ENCODE data around the gene CRMP1.

CRMP1 gene

GRCh38 chr4:5801696-5802095, 91.2 kb downstream of the CRMP1 start:
- TF ChIP-seq CTCF (conservative IDR thresholded peaks at IDR 0.05; ENCODE audit: low read length), result no peak
- TF ChIP-seq EZH2phosphoT487 (IDR thresholded peaks at IDR 0.05; ENCODE audit: borderline replicate concordance), result no peak
- H3K9ac ChIP-seq (ENCODE audit: low read depth, low read length, poor library complexity, severe bottlenecking), result no peak overlapping the region
- H3K79me2 ChIP-seq (ENCODE audit: insufficient read depth, low read length), result no peaks in the 10 kb centered on the region
- no peaks in the 10 kb centered on the region for H3K36me3 ChIP-seq (ENCODE audit: insufficient read depth, low read length)
- no peaks in the 10 kb centered on the region; the same call in 1 of the 2 replicates for H3K9me3 ChIP-seq (ENCODE audit: insufficient read depth, low read depth, low read length)
- no peaks in the 10 kb centered on the region for H3F3A ChIP-seq (ENCODE audit: low read depth)
- H2AFZ ChIP-seq (ENCODE audit: low read length), result no peak overlapping the region
- no peaks in the 10 kb centered on the region for H3K4me1 ChIP-seq (ENCODE audit: insufficient read depth, low read length, poor library complexity, severe bottlenecking)
- H3K4me3 ChIP-seq (ENCODE audit: low read length, poor library complexity, severe bottlenecking), result no peak overlapping the region
- no peaks in the 10 kb centered on the region for H4K20me1 ChIP-seq (ENCODE audit: insufficient read depth, low read length, poor library complexity, severe bottlenecking)
- no peaks in the 10 kb centered on the region for H3K9me2 ChIP-seq (replicated peaks; ENCODE audit: low read depth, low read length)
- H3K27me3 ChIP-seq (ENCODE audit: insufficient read depth, low read length, poor library complexity, severe bottlenecking), result no peaks in the 10 kb centered on the region
- no peak overlapping the region for H3K4me2 ChIP-seq (ENCODE audit: low read depth, low read length, poor library complexity, severe bottlenecking)

DNA sequence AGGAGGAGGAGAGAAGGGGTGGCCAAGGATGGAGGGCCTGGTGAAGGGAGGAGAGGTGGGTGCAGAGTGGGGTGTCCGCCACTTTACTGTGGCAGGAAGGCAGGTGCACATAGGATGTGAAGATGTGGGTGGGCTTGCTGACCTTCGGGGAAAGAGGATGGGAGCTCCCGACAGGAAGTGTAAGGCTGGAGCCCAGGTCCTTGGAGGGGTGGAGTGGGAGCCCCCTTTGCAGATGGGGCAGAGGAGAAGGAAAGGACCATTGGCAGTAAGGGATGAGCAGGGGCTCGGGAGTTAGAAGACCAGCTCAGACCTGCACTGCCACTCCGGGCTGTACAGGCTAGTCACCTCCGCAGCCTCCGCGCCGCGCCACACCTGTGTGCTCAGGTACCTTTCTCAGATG, 92.4 kb downstream of the CRMP1 start:
- Histone ChIP-seq H3K4me2 (ENCODE audit: low read depth, low read length, poor library complexity, severe bottlenecking) (no peak overlapping the region), H2AFZ (ENCODE audit: low read length) (no peak overlapping the region), H3K4me3 (ENCODE audit: low read length, poor library complexity, severe bottlenecking) (no peak overlapping the region), H3F3A (ENCODE audit: low read depth) (no peaks in the 10 kb centered on the region), H3K9me2 (replicated peaks; ENCODE audit: low read depth, low read length) (no peaks in the 10 kb centered on the region), H3K79me2 (ENCODE audit: insufficient read depth, low read length) (no peaks in the 10 kb centered on the region), H3K9ac (ENCODE audit: low read depth, low read length, poor library complexity, severe bottlenecking) (no peak overlapping the region), H4K20me1 (ENCODE audit: insufficient read depth, low read length, poor library complexity, severe bottlenecking) (no peaks in the 10 kb centered on the region), H3K9me3 (ENCODE audit: insufficient read depth, low read depth, low read length) (no peaks in the 10 kb centered on the region; the same call in 1 of the 2 replicates), H3K4me1 (ENCODE audit: insufficient read depth, low read length, poor library complexity, severe bottlenecking) (no peaks in the 10 kb centered on the region), H3K36me3 (ENCODE audit: insufficient read depth, low read length) (no peaks in the 10 kb centered on the region), H3K27me3 (ENCODE audit: insufficient read depth, low read length, poor library complexity, severe bottlenecking) (no peaks in the 10 kb centered on the region)
- TF ChIP-seq EZH2phosphoT487 (IDR thresholded peaks at IDR 0.05; ENCODE audit: borderline replicate concordance), result no peak
- no peak for TF ChIP-seq CTCF (conservative IDR thresholded peaks at IDR 0.05; ENCODE audit: low read length)

- Histone ChIP-seq H3K9me2 (replicated peaks; ENCODE audit: low read depth, low read length) (no peaks in the 10 kb centered on the region), H3K4me3 (ENCODE audit: low read length, poor library complexity, severe bottlenecking) (no peak overlapping the region), H3K4me2 (ENCODE audit: low read depth, low read length, poor library complexity, severe bottlenecking) (no peak overlapping the region), H3F3A (ENCODE audit: low read depth) (no peaks in the 10 kb centered on the region), H3K27me3 (ENCODE audit: insufficient read depth, low read length, poor library complexity, severe bottlenecking) (no peaks in the 10 kb centered on the region), H3K9me3 (ENCODE audit: insufficient read depth, low read depth, low read length) (no peaks in the 10 kb centered on the region; the same call in 1 of the 2 replicates), H2AFZ (ENCODE audit: low read length) (no peak overlapping the region), H3K36me3 (ENCODE audit: insufficient read depth, low read length) (no peaks in the 10 kb centered on the region), H3K79me2 (ENCODE audit: insufficient read depth, low read length) (no peaks in the 10 kb centered on the region), H3K4me1 (ENCODE audit: insufficient read depth, low read length, poor library complexity, severe bottlenecking) (no peaks in the 10 kb centered on the region), H4K20me1 (ENCODE audit: insufficient read depth, low read length, poor library complexity, severe bottlenecking) (no peaks in the 10 kb centered on the region), H3K9ac (ENCODE audit: low read depth, low read length, poor library complexity, severe bottlenecking) (no peak overlapping the region)
- TF ChIP-seq CTCF (conservative IDR thresholded peaks at IDR 0.05; ENCODE audit: low read length) (no peak), EZH2phosphoT487 (IDR thresholded peaks at IDR 0.05; ENCODE audit: borderline replicate concordance) (no peak)
These were observed 93.5 kb downstream of the CRMP1 start for GRCh38 chr4:5799406-5799805.

All from Loucy (cell line).